CMK (cell line): ENCODE data around the gene SOX3.

Experiments
- DNase-seq: peaks from one replicate; pipeline ENCODE4 v3.0.0-alpha.2; 2010; ENCODE audit warnings: low read depth

The SOX3 gene

GRCh38 chrX:140495739-140496138, 9.1 kb downstream of the SOX3 start:
- DNase-seq, result no peak

DNA sequence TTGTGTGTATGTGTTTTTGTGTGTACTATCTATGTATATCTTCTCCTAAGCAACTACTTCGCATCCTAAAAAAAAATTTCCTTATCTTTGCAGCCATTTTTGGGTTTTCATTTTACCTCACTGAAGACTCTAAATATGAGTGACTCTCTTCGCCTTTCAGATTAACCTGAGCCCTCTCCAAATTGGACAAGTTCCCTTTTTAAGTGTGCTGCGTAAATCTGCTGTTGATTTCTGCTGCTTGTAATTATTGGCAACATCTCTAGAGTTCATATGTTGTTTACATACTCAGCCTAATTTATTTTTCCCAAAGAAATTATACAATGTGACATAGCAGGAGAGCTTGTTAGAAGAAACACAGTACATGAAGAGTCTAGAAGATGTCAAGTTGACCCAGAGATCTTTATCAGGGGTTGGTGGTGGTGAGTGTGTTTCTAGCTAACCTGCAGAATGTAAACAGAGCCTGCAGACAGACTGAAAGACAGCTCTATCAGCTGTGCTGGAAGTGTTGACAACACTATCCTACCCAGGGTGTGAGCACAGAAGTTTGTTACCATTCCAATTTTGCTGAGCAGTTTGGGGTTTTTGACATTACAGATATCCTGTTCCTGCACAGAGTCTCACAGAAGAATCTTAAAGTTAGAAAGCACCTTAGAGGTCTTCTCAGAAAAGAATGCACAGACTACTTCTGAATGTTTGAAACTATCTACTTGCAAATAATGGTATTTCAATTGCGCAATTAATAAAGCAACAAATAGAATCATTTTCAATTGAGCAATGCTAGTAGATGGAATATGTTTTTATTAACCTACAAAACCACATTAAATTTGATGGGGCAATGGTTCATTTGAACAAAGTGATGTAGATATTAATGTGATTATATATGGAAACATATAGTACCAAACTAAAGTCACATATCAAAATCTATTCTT, 12.5 kb downstream of the SOX3 start:
- DNase-seq, result no peak

GRCh38 chrX:140480765-140481164, 24.1 kb downstream of the SOX3 start:
- DNase-seq, result no peak

DNA sequence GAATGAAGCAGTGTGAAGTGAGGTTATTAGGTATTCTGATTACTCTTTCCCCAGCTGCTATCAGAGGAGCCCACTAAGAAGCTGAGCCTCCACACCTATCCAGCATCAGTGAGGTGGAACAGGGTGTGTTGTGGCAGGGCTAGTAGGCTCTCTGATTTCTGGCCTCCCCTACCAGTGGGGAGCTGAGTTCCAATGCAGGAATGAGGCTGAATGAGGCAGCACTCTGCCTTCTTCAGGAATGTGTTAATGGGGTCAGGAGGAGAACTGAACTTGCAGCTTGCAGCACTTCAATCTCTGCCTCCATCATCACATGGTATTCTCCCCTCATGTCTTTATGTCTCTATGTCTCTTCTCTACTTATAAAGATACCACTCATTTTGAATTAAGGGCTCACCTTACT, 26.9 kb downstream of the SOX3 start:
- DNase-seq, result no peak

- no peak for DNase-seq
Measured at GRCh38 chrX:140475025-140475424, 29.8 kb downstream of the SOX3 start.

DNA sequence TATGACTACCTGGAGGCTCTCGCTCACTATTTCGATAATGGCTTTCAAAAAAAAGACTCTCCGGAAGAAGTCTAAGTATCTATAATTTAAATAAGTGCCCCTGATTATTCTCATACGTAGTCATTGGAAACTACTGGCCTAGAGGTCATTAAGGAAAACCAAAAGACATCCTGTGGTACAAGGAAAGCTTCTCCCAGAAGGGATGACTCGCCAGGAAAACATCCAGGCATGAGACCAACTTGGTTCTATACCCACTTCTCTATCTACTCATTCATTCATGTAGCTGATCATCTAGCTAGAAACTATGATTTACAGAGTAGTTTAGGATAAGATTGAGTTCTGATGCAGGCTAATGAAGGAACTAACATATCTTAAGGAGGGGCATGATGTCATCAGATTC, 37.7 kb downstream of the SOX3 start:
- DNase-seq, result no peak
